Stimulated activated CD4-positive, alpha-beta T cell treated with anti-CD3 and anti-CD28 coated beads, Interleukin-1b, Interleukin-23, amount 100 ng/mL, for 24 hours (primary cell): ENCODE data around the gene EP400.

Source experiments
- DNase-seq, 4 experiments: peaks; one replicate each; pipeline ENCODE4 v3.0.0-alpha.2; 2020; ENCODE audit warnings: low read depth in 4 of 4, low spot score in 1 of 4

EP400 gene

GRCh38 chr12:131987552-131987951, 37.8 kb downstream of the EP400 start:
- no peak for DNase-seq

GRCh38 chr12:131988054-131988796, 38.5 kb downstream of the EP400 start:
- no peak for DNase-seq

- no peak for DNase-seq
These were observed 39.3 kb downstream of the EP400 start for GRCh38 chr12:131989021-131989420.

GRCh38 chr12:131990066-131990979, 40.6 kb downstream of the EP400 start:
- DNase-seq = no peak

GRCh38 chr12:131990980-131991305, 41.2 kb downstream of the EP400 start:
- DNase-seq = no peak

- DNase-seq = no peak
These were observed 42.2 kb downstream of the EP400 start for GRCh38 chr12:131991816-131992430.

GRCh38 chr12:131994589-131994988, 44.8 kb downstream of the EP400 start:
- DNase-seq = no peak

GRCh38 chr12:132000286-132000872, 50.6 kb downstream of the EP400 start:
- no peak for DNase-seq

GRCh38 chr12:132003846-132004245, 54.1 kb downstream of the EP400 start:
- DNase-seq = no peak

- no peak for DNase-seq
These were observed 55.2 kb downstream of the EP400 start for GRCh38 chr12:132004946-132005345.

GRCh38 chr12:132006056-132006680, 56.4 kb downstream of the EP400 start:
- DNase-seq = no peak

GRCh38 chr12:132007041-132007440, 57.3 kb downstream of the EP400 start:
- no peak for DNase-seq

GRCh38 chr12:132009336-132009859, 59.7 kb downstream of the EP400 start:
- DNase-seq = no peak

GRCh38 chr12:132012919-132013568, 63.3 kb downstream of the EP400 start:
- DNase-seq = no peak

- no peak for DNase-seq
These were observed 64.6 kb downstream of the EP400 start for GRCh38 chr12:132014092-132014914.

GRCh38 chr12:132014915-132015280, 65.2 kb downstream of the EP400 start:
- no peak for DNase-seq

GRCh38 chr12:132015686-132016430, 66.1 kb downstream of the EP400 start:
- DNase-seq = no peak

- DNase-seq = no peak
These were observed 68.6 kb downstream of the EP400 start for GRCh38 chr12:132018193-132018916.
